NCI-H1417 treated with DMSO at 0.1 percent for 48 hours (cell line): ENCODE measurements around the gene FBXL7.

Experiments
- DNase-seq: peaks from one replicate; lab custom pipeline; 2025; lab: John Stamatoyannopoulos, UW

The FBXL7 gene

DNA sequence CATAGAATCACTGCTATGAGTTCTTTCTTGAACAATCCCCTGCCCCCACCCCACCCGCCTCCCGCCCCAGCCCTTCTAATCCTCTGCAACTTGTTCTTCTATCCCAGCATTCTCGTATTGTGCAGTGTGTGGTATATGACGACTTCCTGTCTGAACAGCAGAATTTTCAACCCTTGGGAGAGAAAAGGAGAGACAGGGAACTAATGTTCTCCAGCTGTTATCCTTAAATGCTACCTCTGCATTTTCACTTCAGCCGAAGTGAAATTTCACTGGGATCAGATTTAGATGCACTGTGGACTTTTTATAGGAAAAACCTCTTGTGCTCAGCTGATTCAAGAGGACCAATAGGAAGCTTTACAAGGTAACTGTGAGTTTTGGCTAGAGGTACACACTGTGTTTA, 2.2 kb downstream of the FBXL7 start:
- no peak for DNase-seq

DNA sequence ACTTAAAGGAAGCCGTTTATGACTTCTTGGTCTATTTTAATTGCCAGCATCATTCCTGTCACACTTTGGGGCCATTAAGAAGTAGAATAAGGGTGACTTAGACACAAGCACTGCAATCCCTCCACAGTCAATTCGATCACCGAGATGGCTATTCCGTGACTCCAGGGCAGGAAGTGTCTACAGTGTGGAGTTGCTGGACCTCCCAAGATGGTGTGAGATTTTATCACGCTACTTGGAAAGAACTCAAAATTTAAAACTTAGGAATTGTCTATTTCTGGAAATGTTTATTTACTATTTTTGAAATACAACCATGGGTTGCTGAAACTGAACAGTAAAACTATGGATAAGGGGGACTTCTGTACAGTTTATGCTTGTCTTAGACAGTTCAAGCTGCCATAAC, 6.2 kb downstream of the FBXL7 start:
- no peak for DNase-seq

DNA sequence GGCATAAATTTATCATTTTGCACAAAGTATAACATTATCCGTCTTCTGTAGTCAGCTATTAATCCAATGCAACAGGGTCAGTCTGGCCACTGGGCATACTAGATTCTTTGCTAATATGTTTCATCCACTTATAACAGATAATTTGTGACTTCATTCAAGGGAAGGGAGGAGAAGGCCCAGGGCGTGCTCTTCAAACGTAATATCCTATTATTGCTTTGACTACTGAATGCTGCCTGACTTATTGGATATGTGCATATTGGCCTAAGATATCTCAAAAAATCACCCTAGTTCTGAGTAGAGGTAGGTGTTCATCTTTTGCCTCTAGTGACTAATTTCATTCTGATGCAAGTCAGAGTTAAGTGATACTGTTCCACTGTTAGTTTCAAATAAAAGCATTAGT, 6.9 kb downstream of the FBXL7 start:
- no peak for DNase-seq

DNA sequence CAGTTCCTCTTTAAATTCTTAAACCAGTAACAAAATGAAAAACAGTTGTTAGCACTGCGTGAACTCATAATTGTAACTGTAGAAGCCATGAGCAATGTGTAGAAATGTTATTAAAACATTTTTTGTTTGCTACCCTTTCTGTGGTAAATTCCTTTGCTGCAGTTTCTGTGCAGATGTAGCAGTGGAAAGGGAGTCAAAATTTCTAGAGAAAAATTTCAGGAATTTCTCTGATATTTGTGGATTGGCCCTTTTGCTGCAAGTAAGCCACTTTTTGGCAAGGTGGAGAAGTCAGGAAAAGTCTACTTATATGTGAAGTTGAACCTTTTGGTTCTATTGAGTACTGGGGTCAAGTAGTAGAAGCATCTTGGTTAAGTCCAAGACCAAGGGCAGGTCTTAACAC, 10.1 kb downstream of the FBXL7 start:
- DNase-seq, result no peak

DNA sequence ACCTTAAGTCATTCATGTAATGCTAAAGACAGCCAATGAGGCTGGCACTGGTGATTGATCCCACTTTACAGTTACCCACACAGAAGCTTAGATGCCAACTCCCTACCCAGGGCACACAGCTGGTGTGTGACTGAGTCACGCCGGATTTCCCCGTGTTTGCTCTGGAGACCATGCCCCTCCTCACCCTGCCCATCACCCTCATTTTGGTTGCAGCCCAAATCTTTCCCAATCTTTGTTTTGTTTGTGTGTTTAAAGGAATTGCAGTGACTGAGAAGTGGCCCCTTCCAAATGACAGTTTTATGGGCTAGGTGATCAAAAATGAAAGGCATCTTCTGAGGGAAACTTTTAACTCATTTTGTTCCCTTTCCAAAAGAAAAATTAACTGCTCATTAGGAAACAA, 10.9 kb downstream of the FBXL7 start:
- DNase-seq, result no peak

DNA sequence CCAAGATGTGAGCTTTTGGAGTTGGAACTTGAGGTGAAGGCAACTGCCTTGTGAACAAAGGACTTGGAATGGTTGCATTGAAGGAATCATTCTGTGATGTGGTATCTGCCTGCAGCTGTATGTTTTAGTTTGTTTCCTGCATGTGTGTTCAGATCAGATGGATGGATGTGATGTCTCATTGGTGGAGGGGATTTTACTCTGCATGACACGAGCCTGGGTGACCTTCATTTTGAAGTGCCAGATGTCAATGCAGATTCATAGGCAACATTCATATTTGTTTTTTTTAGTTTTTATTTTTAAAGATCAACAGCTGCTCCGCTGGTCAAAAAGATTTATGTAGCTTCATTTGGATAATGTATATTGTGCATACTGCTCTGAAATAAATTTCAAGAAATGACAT, 13.5 kb downstream of the FBXL7 start:
- no peak for DNase-seq

DNA sequence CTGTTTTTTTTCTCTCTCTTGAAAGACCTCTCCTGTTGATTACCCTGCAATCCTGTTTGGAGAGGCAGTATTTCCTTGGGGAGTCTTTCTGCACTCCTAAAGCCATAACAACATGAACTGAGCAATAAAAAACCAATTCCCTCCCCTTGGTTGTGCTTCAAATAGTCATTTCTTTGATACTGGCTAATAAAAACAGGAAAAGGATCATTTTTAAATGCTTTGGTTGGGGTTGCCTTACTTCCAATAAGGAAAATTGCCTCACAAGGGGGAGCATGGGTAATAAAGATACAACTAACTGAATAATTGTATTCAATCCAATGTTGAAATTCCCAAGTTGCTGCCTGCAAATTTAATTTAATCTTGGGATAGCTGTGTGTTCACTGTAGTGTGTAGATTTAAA, 13.9 kb downstream of the FBXL7 start:
- no peak for DNase-seq

DNA sequence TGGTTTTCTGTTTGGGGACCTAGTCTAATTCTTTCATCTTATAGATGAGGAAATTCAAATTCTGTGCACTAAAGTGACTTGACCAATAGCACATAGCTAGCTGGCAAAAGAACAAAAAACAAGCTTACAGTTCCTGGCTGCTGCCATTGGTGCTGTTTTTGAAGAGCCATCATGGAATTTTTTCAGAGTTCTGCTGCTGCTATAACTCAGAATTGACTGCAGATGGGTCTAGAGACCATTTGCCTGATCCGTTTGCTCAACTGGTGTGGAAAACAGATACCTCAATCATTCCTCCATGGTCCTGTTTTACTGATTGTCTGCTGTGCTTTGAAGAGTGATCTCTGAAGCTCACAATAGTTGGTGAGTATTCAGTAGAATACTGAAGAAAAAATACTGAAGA, 15.2 kb downstream of the FBXL7 start:
- DNase-seq, result no peak

DNA sequence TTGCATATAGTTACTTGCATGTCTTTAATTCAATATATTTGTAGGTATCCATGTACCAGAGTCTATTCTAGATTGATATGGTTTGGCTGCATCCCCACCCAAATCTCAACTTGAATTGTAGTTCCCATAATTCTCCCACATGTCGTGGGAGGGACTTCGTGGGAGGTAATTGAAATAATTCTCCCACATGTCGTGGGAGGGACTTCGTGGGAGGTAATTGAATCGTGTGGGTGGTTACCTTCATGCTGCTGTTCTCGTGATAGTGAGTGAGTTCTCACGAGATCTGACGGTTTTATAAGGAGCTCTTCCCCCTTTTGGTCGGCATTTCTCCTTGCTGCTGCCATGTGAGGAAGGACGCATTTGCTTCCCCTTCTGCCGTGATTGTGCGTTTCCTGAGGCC, 16.5 kb downstream of the FBXL7 start:
- DNase-seq, result no peak

DNA sequence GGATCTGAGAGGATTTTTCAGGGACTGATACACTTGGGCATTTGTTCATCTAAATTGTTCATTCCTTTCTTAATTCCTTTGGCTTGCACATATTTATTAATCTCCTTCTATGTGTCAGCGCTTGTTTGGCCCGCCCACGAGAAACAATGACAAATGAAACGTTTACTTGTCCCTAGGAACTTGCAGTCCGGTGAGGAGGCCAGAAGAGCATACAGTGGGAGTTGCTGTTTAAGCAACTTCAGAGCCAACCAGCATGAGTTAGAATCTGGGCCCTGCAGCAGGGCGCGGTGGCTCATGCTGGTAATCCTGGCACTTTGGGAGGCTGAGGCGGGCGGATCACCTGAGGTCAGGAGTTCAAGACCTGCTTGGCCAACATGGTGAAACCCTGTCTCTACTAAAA, 18.8 kb downstream of the FBXL7 start:
- DNase-seq, result no peak

DNA sequence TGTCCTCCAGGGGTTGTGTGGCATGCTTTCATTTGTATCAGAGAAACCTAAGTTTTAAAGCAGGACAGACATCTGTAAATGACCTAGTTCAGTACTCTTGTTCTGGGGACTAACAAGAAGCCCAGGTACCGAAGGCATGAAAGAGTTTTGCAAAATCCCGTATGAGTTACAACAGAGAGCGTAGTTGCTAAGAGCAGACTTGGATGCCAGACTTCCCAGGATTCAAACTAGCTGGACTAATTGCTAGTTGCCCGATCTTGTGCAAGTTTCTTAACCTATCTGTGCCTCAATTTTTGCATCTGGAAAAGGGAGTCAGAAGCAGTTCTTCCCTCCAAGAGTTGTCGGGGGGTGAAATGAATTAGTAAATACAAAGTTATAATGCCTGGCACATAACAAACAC, 20.9 kb downstream of the FBXL7 start:
- DNase-seq, result no peak

DNA sequence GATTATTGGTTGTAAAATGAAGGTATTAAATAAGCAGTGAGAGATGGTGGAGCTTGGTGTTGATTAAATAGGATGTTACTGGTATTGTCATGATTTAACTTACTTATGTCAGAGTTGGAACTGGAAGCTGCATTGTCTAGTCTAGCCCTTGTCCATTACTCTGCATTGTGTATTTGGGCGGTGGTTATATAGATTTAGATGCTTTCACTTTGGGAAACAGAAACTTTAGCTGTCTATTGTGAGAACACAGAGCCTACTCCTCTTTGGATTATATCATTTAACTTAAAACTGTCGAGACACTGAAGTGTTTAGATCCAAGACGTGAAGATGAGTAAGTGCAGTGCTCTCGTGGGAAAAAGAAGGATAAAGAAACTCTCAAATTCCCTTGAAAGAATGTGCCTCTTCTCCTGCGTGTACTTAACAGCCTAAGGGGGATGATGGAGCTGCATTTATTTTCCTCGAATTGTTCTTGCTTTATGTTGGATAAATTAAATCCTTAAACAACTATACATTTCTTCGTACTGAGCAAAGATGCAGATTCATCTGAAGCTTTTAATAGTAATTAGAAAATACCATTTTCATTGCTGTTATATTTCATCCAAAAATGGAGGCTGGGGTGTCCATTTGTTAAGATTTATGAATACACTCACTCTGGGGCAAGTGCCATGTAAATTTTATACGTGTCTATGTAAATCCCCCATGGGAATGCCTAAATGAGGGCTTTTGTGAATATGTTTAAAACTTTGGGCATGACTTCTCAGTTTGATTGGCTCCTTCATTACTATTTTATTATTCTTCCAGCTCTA, 21.6 kb downstream of the FBXL7 start:
- no peak for DNase-seq

DNA sequence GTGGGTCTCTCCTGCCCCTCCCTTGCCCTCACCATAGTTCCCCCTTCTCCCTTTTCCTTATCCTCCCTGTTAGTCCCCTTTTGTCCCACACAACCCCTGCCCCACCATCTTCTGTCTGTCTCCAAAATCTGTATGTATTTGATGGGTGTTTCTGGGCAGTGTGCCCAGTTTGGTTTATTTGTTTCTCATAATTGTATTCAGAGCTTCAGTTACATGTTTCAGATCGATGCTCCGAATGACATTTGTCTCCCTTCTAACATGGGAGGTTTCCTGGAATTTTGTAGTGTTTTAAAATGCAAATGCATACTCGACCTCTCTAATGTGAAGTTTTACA, 22.2 kb downstream of the FBXL7 start:
- DNase-seq, result no peak

DNA sequence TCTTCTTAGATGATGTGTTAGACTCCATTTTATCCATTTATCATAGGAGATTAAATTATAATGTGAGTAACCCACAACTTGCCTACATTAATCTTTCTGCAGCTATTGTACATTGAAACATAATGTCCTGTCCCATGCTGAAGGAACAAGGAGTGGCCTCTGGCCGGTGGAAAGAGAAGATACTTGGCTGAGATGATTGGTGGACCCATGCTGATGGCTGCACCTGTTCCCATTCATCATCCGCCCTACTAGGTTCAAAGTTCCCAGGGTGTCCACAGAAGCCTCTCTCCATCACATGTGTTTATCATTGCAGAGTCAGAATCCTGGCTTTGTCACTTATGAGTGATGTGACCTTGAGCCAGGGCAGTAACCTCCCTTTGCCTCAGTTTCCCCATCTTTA, 24.7 kb downstream of the FBXL7 start:
- DNase-seq, result no peak

DNA sequence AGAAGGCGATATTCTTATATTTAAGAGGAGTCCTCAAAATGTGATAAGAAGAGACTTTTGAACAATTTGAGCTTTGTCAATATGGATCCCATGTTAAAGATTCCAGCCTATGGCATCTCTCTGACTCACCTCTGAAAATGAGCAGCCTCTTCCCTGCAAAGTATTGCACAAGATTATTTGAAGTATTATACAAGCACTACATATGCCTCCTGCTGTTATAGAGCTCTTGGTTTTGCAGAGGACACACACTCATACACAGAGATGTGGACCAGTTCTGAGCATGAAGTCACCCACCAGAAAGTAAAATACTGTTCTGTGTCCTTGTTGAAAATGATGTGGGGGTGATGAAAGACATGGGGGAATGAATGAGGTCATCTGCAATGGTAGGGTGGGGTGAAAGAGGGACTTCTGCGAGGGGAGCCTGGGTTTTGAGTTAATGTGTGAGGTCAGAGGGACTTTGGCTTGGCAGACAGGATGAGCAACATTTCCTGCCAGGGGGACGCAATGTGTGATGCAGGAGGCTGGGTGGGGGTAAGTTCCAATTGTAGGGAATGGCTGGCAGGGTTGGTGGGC, 25.8 kb downstream of the FBXL7 start:
- no peak for DNase-seq

DNA sequence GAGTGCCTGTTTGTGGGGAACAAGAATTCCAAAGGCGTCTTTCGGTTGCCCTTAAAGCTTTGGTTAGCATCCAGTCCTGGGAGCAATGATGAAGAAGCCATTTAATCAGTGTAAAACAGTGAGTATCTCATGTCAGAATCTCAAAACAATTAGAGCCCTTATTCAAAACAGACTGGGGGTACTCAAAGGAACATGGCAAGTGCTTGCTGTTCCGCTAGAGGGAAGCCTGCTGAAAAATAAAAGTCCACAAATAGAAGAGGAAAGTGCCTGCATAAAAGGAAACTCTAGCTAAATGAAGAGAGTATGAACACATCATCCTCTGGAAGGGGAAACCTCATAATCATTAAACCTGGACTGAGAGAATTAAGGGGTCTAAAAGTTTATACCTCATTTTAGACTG, 26.4 kb downstream of the FBXL7 start:
- no peak for DNase-seq

DNA sequence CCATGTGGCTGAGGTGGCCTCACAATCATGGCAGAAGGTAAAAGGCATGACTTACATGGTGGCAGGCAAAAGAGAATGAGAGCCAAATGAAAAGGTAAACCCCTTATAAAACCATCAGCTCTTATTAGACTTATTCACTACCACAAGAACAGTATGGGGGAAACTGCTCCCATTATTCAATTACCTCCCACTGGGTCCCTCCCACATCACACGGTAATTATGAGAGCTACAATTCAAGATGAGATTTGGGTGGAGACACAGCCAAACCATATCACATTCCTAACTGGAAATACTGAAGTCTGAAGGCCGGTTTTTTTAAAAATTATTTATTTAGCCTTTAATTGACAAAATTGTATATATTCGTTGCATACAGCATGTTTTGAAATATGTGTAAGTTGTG, 28.5 kb downstream of the FBXL7 start:
- DNase-seq, result no peak

DNA sequence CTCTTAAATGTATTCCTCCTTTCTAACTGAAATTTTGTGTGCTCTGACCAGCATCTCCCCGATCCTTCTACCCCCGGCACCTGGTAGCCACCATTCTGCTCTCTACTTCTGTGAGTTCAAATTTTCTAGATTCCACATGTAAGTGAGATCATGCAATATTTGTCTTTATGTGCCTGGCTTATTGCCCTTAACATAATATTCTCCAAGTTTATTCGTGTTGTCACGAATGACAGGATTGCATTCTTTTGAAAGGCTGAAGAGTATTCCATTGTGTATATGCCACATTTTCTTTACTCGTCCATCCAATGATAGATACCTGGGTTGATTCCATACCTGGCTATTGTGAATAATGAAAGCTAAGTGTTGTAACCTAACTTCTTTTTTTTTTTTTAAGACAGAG, 29.0 kb downstream of the FBXL7 start:
- DNase-seq, result no peak

DNA sequence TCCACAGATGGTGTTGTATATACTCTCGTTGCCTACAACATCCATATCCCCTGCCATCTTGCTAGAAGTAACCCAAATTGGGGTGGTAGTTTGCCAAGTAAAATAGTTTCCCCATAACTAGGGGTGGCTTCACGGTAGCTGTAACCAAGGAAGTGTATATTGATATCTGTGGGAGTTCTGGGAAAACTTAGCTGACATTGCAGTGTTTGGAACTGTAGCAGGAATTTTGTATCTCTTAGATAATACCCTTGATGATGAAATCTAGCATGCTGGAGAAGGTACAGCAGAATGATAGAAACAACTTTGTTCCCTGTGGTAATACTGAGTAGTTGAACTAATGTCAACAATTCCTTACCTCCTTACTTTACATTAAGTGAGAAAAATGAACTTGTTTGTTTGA, 29.8 kb downstream of the FBXL7 start:
- DNase-seq, result no peak

DNA sequence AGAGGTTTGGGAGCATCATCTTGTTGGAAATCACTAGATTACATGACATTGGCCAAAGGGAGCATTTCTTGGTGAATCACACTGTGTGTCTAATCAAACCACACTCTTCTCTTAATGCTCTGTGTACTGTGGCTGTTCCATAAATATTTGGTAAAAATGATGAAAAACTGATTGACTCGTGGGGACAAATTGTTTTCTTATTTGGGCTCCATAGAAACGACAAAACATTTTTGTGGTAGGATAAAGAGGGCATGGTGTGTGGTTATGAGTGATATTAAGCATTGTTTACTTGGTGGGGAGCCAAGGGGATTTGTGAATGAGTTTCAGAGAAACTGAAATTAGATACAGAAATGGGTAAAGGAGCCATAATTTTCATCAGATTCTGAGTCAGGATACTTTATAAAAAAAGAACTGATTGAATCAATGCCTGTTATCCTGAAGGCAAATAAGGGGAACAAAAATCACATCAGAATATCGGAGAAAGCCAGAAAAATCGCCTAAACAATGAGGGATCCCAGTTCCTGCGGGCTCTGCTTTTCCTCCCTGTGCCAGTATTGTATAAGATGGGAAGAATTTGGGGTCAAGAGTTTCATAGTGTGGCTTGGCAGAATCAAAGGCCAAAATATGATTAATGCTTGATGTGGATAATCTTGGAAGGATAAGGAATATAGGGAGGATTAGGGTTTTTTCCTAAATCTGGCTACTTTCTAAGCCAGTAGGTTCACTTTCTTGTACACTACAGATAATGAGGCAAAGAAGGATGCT, 33.3 kb downstream of the FBXL7 start:
- no peak for DNase-seq

DNA sequence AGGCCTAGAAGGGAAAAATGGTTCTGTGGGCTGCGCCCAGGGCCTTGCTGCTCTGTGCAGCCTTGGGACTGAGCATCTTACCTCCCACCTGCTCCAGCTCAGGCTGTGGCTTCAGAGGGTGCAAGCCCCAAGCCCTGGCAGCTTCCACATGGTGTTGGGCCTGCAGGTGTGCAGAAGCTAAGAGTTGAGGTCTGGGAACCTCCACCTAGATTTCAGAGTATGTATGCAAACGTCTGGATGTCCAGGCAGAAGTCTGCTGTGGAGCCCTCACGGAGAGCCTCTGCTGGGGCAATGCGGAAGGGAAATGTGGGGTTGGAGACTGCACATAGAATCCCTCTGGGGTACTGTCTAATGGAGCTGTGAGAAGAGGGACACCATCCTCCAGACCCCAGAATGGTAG, 36.0 kb downstream of the FBXL7 start:
- no peak for DNase-seq

DNA sequence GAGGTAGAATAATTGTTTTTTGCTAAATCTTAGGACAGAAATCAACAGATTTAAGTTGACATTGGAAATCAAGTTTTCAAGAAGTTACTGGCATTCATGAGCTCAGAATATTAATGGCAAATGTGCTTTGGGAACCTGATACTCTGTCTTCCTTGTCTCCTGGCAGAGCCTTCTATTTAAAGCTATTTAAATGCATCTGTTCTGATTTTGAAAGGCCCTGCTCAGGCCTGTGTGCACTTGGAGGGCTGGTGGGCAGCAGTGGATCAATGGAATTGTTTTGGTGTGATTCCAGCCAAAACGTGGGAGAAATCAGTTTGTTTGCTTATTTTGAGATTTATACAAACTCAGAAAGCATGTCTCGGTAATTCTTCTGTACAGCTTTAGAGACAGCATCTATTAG, 38.5 kb downstream of the FBXL7 start:
- DNase-seq, result no peak

DNA sequence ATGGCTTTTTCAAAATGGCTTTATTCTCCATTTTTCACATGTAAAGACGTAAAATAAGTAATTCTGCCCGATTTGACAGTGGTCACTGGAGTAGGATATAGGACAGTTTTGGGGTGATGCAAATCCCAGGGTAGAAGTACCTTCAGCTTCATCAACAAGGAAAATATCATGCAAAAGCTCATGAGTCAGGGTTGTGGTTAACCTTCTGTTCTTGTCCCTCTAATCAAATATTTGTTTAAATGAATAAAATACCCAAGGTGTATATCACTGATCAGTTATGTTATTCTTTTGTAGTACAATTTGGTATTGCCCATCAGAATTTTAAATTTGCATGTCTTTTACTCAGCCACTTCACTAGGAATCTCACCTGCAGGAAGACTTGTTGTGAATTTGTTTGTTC, 40.0 kb downstream of the FBXL7 start:
- no peak for DNase-seq

DNA sequence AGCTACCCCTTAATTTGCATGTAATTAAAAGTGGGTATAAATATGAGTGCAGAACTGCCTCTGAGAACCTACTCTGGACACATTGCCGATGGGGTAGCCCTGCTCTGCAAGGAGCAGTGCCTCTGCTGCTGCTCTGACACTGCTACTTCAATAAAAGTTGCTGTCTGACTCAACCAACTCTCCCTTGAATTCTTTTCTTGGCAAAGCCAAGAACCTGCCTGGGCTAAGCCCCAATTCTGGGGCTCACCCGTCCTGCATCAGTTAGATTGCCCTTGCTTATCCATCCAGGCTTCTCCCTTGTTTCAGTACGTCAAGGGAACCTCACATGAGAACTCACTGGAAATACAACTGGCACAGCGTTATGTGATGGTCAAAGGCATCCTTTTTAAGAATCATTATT, 44.1 kb downstream of the FBXL7 start:
- no peak for DNase-seq
